GM18499 (cell line): ENCODE measurements around the gene DCAF4L1.

Source experiments
- ATAC-seq: cut with Tn5 transposase; IDR thresholded peaks from one replicate; pipeline ENCODE4 v1.9.1; 2021; ENCODE audit warnings: moderate number of reproducible peaks; ENCODE audit not compliant: insufficient read depth, unreplicated experiment

Gene DCAF4L1

GRCh38 chr4:41985151-41985550 lies 3.6 kb downstream of the DCAF4L1 start:
- no peak for ATAC-seq

DNA sequence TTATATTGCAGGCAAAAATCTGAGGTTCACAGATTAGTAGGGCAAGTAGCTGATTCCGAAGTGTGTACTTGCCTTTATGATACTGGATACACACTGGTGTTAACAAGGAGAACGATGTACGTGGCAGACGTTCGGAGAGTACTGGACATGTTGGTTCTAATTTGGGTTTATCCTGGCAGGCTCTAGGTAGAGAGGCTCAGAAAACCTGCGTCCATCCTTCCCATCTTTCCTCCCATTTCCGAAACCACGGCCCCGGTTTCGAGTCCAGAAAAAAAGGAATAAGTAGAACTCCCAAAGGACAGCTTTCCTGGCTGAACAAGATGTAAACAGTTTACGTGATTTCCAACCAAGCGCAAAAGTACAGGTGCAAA lies 8.4 kb downstream of the DCAF4L1 start:
- ATAC-seq, result peak; percentile 7

DNA sequence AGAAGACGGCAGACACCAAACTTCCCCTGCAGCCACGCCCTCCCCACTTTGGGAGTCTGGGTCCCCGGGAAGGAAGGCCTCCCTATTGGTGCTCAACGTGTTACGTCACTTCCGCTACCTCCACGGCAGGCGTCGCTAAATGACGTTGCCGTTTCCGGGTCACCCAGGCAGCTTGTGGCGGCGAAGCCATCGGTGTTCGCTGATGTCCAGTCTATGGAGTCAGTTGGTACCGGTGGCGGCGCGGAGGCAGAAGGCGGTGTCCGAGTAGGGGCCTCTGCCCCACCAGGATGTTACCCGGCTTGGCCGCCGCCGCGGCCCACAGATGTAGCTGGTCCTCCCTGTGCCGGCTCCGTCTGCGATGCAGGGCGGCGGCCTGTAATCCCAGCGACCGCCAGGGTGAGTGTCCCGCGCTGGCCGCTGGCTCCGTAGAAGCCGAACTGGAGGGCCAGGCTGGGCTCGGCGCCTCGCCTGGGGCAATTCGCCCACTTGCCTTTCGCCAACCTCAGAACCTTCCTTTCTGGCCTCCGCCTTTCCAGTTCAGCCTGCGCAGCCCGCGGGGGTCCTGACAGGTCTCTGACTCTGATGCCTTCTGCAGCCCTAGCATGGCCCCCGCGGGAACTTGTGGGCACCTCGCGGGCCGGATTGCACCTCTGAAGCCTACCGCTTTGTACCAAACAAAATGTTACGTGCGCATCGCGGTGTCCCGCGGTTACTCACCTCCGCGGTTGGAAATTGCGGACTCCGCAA lies 9.0 kb downstream of the DCAF4L1 start, which contains the start of gene SLC30A9:
Gene SLC30A9 (plus strand): TSS at position 166 of the 747 bp plus-strand sequence. CDS start 122 bp downstream, at position 288.
- peak; percentile 96 for ATAC-seq

DNA sequence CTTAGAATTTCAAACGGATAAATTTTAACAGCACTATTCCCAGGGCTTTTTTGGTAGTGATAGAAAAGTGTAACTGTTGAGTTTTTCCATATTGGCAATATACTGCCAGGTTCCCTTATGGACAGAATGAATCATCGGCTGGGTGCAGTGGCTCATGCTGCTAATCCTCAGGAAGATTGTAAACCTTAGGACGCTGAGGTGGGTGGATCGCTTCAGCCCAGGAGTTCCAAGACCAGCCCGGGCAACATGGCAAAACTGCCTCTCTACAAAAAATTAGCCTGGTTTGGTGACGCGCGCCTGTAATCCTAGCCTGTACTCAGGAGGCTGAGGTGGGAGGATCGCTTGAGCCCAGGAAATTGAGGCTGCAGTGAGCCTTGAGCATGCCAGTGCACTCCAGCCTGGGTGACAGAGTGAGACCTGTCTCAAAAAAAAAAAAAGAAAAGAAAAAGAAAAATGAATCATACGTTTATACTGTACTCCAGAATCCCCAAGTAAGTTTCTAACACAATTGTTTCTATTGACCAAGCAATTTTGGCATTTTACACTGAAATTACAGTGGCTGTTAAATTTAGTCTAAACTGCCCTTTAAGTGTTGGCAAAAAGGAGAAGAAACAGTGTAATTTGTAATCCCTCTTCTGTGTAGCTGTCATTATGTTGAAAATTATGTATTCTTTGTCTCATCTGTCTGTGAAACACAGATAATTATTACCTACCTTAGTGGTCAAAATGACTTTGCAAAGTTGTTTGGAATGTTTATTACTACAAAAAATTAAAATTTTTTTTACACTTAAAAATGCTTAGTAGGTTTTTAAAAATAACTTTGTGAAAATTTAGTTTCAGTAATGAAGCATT lies 10.6 kb downstream of the DCAF4L1 start:
- ATAC-seq, result no peak

DNA sequence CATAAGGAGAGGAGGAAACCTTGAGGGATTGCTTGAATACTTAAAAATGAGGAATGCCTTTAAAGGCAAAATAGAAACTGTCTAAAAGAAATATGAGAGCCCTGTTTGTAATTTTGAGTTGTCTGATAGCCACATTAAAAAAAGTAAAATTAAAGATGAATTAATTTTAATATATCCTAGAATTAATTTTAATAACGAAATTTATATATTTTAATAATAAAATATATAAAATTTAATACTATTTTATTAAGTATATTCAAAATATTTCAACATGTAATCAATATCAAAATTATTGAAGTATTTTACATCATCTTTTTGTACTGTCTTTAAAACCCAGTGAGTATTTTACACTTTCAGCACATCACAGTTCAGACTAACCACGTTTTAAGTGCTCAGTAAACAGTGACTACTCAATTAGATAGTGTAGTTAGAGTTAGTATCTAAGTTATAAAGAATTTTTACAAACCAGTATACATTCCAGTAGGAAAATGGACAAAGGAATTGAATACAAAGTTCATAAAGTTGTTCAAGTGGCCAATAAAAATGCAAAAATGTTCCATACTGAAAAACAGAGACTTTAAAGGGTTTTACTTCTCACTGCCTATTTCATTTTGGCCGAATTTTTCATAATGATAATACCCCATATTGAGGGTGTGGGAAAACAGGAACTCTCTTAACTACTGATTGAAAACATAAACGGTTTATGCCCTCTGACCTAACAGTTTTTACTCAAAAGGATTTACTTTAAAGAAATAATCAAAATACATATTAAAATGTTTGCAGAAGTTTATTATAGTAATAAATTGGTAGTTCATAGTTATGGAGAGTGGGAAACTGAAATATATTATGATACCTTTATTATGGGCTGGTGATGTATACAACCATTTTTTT lies 11.7 kb downstream of the DCAF4L1 start:
- ATAC-seq, result no peak

DNA sequence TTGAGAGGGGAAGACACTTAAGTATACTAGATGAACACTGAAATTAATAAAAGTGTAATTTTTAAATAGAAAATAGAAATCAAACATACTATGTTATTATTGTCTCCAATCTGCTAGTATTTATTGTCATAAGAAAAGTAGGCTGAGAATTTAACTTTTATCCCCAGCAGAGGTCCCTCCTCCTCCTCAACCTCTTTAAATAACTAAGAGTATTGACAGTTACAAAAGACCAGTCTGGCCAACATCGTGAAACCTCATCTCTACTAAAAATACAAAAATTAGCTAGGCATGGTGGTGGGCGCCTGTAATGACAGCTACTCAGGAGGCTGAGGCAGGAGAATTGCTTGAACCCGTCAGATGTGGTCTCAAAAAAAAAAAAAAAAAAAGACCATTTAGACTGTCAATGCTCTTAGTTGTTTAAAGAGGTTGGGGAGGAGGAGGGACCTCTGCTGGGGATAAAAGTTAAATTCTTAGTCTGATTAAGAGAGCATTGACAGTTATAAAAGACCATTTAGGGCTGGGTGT lies 13.0 kb downstream of the DCAF4L1 start:
- ATAC-seq, result no peak

GRCh38 chr4:41998019-41998418 lies 16.5 kb downstream of the DCAF4L1 start:
- ATAC-seq, result no peak

DNA sequence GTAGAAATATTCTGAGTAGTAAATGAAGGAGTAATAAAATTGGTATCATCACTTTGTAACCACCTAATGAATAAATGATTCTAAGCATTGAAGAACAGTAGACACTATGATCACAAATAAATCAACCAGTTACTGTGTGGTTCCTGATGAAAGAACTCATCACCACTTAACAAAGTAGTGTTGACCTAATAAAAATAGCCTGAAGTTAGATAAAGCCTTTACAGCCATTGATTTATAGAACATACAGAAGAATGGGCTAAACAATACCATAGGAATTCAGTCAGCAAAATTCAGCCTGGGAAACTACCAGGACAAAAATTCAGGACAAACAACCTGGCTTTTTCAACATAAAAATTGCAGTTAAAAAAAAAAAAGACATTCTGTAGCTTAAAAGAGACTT lies 17.8 kb downstream of the DCAF4L1 start:
- ATAC-seq, result no peak

GRCh38 chr4:42008011-42008786 lies 26.6 kb downstream of the DCAF4L1 start:
- no peak for ATAC-seq

- no peak for ATAC-seq
These were observed 33.9 kb downstream of the DCAF4L1 start for GRCh38 chr4:42015438-42015837.

DNA sequence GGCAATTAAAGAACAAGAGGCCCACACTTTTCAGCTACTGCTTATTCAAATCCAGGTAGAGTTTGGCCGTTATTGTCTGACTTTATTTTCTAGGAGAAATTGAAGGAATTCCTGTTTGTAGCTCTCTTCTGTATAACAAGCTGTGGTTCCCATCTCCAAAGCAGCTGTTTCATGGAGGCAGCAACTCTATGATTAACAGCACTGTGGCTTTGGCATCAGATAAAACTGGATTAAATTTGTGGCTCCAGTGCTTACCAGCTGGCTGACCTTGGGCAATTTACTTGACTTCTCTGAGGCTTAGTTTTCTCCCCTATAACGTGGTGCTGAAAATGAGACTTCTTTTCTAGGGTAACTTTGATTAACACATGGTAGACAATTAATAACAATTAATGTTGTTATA lies 36.9 kb downstream of the DCAF4L1 start:
- no peak for ATAC-seq
